ENCODE measurements around the gene DLAT.

DNA sequence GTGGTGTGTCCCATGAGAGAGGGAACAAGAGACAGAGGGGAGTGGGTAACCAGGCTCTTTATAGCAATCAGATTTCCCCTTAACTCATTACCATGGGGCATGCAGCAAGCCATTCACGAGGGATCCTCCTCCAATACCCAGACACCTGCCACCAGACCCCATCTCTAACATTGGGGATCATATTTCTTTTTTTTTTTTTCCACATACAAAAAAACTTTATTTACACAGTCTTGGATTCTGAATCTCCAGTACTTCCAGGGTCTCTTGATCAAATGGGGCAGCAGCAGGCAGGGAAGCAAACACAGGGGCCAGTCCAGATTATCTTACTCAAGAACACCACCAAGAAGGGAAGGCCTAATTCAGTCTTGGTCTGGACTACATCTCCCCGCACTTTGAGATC lies 4.3 kb downstream of the DLAT start:
- TF ChIP-seq POLR2A (IDR thresholded peaks at IDR 0.05) (no peak), EP300 (IDR thresholded peaks at IDR 0.05) (no peak)
- TF ChIP-seq, protein P1, sequence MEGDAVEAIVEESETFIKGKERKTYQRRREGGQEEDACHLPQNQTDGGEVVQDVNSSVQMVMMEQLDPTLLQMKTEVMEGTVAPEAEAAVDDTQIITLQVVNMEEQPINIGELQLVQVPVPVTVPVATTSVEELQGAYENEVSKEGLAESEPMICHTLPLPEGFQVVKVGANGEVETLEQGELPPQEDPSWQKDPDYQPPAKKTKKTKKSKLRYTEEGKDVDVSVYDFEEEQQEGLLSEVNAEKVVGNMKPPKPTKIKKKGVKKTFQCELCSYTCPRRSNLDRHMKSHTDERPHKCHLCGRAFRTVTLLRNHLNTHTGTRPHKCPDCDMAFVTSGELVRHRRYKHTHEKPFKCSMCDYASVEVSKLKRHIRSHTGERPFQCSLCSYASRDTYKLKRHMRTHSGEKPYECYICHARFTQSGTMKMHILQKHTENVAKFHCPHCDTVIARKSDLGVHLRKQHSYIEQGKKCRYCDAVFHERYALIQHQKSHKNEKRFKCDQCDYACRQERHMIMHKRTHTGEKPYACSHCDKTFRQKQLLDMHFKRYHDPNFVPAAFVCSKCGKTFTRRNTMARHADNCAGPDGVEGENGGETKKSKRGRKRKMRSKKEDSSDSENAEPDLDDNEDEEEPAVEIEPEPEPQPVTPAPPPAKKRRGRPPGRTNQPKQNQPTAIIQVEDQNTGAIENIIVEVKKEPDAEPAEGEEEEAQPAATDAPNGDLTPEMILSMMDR (IDR thresholded peaks at IDR 0.05) = no peak
